Hematopoietic multipotent progenitor cell treated with erythropoietin and hydrocortisone succinate and interleukin-3 and kit ligand, for 8 days (in vitro differentiated cells): Measurements from ENCODE around the gene CELF4.
"Not testable (repeated sequence)": the region's sequence is repeated elsewhere in the genome, so short reads cannot be mapped to it uniquely, and the experiment has no call there.

Experiments used
- DNase-seq: peaks from one replicate; pipeline ENCODE4 v3.0.0-alpha.2; 2015

CELF4 gene

DNA sequence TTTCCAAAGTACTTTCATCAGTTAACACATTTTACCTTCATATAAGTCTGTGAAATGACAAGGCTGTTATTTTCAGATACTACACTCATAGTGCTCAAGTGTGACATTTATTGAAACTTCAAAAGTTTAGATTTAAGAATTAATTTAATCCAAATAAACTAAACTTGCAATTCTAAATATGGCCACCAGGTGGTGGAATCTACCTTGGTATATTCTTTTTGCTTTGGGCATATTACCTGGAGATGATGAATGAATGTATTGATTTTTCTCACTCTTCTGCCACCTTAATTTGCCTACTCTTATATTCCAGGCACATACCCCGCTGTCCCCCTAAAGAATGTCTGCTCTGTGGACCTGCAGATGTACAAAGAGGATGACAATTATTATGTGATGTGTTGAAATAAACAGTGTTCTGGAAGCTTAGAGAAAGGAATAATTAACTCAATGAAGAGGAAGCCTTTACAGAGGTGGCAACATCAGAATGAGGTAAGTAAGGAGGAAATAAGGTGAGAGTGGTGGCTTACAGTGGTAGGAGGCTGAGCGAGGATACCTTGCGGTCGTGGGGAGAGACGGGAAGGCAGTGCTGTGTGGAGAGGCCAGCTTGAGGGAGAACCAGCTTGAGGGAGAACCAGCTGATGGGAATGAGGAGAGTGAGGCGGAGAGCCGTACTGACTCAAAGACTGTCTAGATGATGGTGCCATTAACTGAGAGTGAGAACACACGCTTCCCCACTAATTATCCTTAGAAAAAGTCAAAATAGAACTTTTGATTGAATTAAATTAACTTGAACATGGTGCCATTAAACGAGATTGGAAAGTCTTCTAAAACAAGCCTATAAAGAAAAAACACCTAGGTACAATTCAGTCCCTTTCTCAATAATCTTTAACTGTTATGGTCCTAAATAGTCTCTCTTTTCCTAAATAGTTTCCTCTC, 179.5 kb downstream of the CELF4 start:
- peak; percentile 63 for DNase-seq

DNA sequence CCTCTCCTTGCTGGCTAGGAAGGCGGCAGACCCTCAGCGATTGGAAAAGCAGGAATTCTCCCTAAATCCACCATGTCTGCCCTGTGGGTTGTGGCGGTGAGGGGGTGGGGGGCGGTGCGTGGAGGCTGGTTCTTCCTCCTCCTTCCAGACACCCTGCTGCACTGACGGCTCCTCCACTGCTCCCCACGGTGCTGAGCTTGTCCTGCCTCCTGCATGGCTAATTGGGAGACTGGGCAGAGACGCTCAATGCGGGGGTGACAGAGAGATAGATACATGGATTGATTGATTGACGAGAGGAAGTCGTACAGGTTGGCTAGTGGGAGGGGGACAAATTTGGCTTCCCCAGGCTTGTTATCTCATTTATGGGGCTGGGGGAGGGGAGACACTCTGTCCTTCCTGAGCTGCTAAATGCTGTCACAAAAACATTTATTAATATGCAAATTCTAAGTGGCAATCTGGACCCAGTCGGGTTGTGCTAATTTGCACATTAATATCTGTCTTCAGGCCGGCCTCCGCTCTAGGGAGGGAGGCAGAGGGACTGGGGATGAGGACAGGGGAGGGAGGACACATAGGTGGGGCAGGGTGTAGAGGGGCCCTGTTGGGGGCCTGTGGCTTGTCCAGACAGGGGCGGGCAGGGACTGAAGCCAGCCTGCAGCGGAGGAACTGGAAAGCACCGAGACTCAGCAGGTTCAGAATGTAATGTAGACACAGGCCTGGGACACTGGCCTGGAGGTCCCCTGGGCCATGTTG, 181.6 kb downstream of the CELF4 start:
- no peak for DNase-seq

DNA sequence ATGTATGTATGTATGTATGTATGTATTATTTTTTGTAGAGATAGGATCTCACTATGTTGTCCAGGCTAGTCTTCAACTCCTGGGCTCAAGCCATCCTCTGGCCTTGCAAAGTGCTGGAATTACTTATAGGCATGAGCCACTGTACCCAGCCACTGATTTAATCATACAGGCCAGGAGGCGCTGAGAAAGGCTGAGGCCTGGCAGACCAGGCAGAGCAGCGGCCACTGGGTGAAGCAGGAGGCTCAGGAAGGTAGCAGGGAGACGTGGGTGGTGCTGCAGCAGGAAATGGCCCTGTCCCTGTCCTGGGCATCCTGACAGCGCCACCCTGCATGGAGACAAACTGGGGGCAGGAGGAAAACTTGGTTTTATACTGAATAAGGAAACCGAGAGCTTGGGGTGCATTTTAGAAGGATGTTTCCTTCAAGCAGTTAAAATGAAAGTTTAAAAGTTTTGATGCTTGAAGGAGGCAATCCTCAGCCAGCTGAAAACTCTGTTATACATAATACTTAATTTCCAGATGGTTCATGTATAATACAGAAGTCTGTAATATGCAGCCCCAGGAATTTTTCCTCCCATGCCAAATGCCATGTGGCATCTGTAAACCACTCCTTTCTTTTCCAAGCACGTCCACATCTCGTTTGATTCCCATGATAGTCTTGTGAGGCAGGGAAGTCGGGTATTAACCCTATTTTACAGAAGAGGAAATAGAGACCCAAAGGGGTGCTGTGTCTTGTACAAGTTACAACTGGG, 182.4 kb downstream of the CELF4 start:
- DNase-seq: no peak

DNA sequence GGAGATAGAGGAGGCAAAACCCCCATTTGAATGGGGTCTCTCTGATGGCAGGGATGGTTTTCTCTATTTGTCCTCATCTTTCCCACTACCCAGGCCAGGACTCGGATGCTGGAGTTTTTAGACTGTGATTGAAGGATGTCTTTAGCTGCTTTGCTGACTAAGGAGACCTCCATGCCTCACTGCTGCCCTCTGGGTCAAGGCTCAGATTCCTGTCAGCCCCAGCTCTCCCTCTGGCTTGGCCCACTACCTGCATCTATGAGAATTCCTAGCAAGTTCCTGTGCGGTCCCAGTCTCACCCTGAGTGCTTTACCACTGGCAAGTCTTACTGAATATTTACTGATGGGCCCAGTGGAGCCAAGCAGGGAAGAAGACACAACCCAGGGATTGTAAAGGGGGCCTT, 184.0 kb downstream of the CELF4 start:
- DNase-seq: no peak

DNA sequence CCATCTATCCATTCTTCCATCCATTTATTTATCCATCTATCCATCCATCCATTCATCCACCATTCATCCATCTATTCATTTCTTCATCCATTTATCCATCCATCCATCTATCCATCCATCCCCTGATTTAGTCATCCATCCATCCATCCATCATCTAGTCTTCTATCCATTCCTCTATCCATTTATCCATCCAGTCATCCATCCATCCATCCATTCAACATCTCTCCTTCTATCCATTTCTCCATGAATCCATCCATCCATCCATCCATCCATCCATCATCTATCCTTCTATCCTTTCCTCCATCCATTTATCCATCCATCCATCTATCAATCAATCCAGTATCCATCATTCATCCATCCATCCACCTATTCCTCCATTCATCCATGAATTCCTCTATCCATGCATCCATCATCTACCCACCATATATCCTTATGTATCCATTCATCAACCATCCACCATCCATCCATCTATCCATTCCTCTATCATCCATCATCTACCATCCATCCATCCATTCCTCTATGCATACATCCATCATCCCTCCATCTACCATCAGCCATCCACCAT, 185.0 kb downstream of the CELF4 start:
- no peak for DNase-seq

DNA sequence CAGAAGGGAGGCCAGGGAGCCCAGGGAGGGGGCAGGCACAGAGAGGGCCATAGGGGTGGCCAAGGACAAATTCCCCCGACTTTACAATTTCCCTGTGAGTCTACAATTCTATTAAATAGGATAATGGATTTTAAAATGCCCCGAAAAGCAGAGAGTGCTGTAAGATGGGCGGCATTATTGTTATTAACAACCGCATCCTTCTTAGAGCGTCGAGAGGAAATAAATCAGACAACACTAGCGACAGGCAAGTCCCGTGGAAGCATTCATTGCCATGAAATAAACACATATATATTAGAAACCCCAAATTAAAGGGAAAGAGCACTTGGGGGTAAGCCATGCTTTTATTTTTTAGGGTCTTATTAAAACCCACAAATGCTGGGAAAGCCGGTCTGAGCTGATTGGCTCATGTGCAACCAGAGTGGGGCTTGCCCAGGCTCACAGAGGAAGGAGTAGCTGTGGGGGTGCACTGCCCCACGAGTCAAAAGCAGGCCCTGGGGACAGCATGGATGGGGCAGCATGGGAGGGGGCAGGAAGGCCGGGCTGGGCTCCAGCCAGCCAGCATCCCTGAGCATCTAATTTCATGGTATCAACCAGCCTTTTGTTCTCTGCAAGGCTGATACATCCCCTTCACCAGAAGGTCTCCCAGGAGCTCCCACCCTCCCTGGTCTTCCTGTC, 187.1 kb downstream of the CELF4 start:
- DNase-seq: no peak

DNA sequence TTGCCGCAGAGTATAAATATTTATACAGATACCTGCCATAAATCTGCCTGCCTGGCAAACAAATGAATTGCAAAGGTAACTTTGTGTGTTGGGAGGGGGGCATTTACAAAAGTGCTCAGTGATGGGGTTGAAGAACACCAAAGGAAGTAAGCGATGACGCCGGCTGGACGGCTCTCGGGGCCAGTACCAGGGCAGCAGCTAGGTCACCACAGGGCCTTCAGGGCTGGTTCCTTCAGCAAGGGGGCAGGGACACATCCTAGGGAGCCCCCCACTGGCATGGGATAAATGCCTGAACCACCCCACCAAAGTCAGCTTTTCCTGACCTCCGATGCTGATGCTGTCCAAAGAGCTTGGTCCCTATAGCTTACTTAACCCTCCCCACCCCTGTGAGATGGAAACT, 190.4 kb downstream of the CELF4 start:
- DNase-seq: no peak

DNA sequence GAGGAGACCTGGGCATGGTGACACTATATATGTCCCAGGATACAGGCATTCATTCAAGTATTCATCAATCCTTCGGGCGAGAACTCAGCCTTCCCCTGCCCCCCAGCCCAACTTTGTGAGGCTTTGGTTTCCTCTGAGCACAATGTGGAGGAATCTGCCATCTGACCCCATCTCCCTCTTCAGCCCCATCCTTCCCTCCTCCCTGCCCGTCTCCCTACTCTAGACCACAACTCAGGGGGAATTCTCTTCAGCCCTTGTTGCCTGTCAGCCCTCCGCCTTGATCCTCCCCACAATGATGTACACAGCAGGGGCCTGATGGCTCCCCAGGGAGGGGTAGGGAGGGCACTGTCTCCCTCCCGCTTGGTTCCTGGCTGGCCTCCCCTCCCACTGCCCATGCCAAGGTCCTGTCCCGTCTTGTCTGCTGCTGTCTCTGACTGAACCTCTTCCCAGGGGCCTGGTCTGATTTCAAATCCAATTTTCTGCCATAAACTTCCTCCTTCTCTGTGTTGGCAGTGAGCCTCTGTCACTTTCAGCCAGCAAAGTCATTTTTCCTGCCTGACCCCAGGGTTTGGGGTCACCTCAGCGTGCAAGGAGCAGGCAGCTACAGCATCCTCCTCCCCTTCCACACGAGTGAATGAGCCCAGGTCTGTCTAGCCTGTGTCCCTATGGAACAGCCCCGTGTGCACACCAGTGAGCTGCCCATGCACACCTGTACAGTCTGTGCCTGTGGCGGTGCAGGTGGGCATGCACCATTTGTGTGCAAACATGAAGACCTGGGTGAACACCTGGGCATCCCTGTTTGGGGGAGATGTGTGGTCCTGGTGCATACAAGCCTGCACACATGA, 197.3 kb downstream of the CELF4 start:
- no peak for DNase-seq

DNA sequence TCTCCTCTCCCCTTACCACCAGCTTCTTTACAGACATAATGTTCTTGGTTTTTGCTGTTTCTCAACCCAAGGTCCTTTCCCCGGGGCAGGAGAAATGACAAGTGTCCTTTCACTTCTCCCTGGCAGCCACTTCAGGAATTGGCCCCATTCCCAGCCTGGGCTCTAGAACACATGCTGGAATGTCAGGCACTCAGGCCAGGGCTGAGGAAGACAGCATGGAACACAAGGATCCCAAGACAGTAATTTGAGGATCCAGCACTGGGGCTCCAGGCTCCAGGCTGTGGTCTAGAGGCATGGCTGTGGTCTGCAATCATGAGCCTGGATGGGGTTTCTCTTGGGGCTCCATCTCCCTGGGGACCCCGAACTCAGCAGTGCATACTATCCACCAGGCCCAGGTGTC, 201.4 kb downstream of the CELF4 start:
- DNase-seq: no peak

DNA sequence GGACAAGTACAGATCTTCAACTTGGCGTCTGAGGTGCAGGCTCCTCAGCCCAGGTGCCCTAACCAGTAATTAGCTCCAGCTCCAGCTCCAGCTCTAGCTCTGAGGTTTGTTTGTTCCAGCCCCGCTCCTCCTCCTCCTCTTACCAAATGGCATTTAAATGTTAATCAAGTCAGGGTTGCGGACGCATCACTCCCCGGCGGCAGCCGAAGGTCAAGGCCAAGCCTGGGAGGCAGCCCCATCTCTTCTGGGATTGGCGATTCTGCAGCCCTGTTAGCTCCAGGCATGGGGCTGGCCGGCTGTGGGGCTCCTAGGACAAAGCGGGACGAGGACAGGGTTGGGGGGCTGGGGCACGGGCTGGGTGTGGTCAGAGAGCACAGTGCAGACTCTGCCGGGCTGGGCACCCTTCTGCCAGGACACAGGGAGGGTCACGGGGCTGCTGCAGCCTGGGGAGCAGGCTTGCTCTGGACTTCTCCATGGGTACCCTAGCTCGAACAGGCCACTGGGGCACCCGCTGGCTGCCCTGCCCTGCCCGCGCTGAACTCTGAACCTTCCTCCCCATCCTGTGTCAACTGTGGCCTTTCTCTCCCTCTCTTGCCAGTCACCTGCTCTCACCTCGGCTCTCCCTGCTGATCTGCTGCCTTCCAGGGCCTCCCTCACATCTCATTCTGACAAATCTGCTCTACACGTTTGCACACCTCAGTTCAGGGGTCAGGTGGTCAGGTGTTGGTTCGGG, 203.3 kb downstream of the CELF4 start:
- DNase-seq: no peak

DNA sequence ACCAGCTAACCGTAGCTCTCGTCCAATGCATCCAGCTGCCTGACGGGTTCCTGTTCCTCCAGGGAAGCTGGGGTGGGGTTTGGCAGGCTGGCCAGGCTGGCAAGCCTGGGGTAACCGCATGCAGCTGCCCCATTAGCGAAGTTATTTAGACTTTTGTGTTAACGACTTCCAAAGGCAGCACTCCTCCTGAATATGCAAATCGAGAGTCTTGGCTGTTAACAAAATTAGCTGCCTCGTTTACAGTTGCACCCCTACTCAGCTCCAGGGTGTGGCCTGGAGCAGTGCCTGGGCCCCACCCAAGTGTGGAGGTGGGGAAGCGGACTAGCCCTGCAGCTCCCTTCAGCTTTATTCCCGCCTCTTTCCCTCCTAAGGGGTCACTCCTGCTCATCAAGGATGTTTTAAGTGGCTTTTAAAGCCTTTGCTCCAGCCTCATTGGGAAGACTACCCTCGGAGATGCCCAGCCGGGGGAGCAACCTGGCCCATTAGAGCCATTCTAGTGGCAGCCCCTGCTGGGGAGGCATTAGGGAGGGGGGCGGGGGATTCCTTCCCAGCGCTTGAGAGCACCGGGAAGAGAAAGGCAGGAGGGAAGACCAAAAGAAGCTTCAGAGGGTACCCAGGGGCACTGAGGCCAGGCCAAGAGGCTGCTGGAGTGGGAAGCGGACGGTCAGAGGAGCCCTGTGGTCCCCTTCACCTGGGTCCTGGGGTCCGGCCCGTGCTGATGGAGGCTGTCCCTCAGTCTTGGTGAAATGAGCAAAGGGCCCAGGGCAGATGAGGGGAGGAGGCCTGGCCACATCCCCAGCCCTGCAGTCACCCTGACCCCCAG, 204.1 kb downstream of the CELF4 start:
- peak; percentile 3 for DNase-seq

DNA sequence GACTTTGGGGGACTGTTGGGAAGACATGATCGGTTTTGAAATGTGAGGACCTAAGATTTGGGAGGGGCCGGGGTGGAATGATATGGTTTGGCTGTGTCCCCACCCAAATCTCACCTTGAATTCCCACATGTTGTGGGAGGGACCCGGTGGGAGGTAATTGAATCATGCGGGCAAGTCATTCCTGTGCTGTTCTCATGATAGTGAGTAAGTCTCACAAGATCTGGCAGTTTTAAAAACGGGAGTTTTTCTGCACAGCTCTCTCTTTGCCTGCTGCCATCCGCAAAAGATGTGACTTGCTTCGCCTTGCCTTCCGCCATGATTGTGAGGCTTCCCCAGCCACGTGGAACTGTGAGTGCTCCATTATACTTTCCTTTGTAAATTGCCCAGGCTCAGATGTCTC, 207.5 kb downstream of the CELF4 start:
- DNase-seq: not testable (repeated sequence)

DNA sequence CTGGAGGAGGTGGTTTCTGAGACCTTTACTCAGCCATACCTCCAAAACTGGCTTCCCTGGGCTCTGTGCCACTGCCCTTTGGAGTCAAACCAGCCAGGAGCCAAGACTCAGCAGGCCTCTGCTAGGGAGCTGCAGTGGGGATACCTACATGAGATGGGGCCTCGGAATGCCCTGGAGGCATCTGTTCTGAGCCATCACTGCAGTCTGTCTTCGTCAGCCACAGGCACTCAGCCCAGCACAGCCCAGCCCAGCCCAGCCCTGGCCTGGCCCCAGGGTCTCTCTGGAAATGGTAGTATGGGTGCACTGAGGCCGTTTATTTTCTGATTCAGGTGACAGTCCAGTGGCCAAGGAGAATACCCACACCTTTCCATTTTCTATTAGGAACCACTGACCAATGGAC, 209.8 kb downstream of the CELF4 start:
- no peak for DNase-seq

DNA sequence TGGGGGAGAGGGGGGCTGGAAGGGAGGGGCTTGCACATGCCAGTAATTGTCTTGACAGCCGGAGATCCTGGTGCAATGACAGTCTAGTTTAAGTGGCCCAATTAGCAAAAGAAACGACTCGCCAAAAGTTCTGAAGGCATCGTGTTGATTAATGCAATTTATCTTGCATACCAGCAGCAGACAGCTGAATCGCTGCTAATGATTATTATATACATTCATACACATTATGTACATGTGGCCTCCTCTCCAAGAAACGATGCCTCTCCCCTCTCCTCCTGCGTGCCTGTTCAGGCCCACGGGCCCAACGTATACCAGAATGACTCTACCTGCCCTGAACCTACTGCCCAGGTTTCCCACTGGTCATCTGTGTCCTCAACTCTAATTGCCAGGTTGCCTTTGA, 214.5 kb downstream of the CELF4 start:
- DNase-seq: no peak

DNA sequence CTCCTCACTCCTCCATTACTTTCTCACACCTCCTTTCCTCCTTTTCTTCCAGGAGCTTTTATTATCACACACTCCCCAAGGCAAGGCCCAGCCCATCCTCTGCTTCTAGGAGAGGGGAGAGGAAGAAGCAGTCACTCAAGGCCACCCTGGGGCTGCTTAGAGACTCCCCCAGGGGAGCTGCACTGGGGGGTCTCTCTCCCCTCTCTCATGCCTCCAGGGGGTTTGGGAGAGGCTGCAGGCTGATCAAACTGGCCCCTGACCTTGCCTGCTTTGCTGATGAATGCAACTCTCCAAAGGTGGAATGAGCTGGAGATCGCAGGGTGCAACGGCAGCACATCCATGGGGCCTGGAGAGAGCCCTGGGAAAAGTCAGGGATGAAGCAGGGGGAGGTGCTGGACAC, 216.9 kb downstream of the CELF4 start:
- DNase-seq: no peak

DNA sequence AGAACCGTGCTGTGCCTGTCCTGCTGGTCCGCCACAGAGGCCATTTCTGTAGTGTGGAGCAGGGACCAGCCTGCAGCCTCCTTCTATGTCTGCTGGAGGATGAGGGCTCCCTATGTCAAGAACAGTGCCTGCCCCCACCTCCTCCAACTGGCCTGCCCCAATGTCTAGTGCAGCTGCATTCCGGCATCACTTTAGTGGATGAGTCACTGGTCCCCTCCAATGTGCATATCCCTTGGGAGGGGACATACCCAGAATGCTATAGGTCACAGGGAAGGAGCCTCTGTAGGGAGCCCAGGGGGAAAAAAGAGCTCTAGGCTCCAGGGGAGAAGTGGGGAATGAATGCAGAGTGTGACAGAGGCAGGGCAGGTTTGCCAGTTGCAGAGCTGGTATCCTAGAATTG, 219.6 kb downstream of the CELF4 start:
- DNase-seq: no peak

DNA sequence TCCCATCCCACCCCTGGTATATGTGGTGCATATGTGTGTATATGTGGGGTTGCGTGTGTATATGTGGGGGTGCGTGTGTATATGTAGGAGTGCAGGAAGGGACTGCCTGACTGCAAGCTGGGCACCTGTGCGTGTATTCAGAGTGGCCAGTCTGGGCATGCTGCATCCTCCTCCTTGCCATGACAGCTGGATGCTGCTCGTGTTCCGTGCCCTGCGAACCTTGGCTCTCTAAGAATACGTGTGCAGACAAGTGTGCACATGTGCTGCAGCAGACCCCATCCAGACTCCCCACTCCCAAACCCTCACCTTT, 222.1 kb downstream of the CELF4 start:
- DNase-seq: no peak

DNA sequence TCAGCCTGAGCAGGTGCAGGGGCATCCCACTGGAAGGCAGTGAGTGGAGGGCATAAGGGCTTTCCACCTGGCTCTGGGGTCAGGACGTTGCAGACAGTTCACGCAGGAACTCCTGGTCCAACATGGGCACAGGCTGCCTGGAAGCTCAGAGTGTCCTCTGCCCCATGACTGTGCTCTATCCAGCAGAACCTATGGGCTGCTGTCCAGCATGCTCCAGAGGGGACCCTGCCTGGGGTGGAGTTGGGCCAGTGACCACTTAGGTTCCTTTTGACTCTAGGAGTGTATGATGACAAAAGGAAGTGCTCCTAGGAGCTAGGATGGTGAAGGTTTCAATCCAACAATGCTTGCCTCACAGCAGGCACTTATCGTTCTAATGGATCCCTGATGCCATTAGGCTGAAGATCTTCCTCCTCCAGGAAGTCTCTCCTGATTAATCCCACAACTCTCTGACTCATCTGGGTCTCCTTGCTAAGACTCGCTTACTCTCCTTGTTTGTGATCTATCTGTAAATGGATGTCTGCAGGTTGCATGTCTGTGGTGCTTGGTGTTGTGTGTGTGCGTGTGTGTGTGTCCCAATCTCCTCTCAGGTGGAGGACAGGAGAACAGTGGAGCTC, 224.0 kb downstream of the CELF4 start:
- no peak for DNase-seq

DNA sequence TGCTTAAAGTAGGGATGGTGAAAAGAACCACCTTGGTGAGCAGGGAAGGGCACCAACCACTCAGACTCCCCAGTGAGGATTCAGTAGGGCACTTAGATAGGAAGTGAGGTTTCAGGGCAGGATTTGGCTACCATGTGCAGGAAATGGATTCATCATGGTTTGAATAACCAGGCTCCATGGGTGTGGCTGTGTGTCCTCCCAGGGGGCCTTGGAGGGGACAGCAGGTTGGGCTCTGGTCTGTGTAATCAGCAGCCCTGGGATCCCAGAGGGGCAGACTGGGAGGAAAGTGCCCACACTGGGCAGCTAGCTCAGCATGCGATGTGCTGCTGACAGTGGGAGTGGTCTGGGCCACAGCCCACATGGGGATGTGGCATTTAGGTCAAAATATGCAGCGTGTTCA, 224.6 kb downstream of the CELF4 start:
- no peak for DNase-seq
